ENCODE results near the gene TIMM21.

DNA sequence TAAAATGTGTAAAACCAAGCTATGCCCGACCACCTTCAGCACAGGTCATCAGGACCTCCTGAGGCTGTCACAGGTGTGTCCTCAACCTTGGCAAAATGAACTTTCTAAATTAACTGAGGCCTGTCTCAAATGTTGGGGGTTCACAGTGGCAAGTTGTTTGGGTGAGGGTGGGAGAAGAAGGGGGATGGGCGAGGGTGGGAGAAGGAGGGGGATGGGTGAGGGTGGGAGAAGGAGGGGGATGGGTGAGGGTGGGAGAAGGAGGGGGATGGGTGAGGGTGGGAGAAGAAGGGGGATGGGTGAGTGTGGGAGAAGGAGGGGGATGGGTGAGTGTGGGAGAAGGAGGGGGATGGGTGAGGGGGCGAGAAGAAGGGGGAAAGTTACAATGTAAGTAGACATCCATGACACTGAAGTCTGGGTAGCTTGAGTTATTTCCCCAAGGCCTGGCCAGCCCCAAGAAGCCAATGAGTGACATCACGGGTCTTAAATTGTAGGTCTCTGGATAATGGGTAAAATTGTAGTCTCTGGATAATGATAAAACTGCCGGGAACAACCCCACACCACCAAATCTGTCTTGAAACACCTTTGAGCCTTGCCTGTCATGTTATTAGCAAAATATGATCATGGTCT lies 56.3 kb downstream of the TIMM21 start:
- TF ChIP-seq, protein P1, sequence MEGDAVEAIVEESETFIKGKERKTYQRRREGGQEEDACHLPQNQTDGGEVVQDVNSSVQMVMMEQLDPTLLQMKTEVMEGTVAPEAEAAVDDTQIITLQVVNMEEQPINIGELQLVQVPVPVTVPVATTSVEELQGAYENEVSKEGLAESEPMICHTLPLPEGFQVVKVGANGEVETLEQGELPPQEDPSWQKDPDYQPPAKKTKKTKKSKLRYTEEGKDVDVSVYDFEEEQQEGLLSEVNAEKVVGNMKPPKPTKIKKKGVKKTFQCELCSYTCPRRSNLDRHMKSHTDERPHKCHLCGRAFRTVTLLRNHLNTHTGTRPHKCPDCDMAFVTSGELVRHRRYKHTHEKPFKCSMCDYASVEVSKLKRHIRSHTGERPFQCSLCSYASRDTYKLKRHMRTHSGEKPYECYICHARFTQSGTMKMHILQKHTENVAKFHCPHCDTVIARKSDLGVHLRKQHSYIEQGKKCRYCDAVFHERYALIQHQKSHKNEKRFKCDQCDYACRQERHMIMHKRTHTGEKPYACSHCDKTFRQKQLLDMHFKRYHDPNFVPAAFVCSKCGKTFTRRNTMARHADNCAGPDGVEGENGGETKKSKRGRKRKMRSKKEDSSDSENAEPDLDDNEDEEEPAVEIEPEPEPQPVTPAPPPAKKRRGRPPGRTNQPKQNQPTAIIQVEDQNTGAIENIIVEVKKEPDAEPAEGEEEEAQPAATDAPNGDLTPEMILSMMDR (IDR thresholded peaks at IDR 0.05; ENCODE audit: poor library complexity) = no peak
- TF ChIP-seq EZH2 (IDR thresholded peaks at IDR 0.05; ENCODE audit: borderline replicate concordance) (no peak), EZH2phosphoT487 (IDR thresholded peaks at IDR 0.05; ENCODE audit: low read depth, severe bottlenecking, unreplicated experiment) (no peak)

All from hepatocyte (in vitro differentiated cells).